Vagina (tissue), 2 donors: ENCODE measurements around the gene SRSF9.
A peak's percentile ranks its signal among the peaks of the same experiment; 100 is the strongest.

Experiments
- POLR2A ChIP-seq, 2 donors: fragments of 450-650 bp; IDR thresholded peaks; one replicate each; pipeline ENCODE4 v1.6.1; 2017; ENCODE audit warnings: antibody characterized with exemption in 2 of 2, mild to moderate bottlenecking in 2 of 2, moderate library complexity in 2 of 2
- POLR2AphosphoS5 ChIP-seq, 2 donors: sonication (generic); formaldehyde crosslinking; IDR thresholded peaks; one replicate each; pipeline ENCODE4 v1.9.0; 2017; ENCODE audit warnings: antibody characterized with exemption in 2 of 2, mild to moderate bottlenecking in 2 of 2, low read depth in 1 of 2; ENCODE audit not compliant: insufficient read depth in 1 of 2
- TF ChIP-seq, protein P1 (sequence below), 3 experiments: fragments of 450-650 bp in 2 of 3; fragments of 200-600 bp in 1 of 3; sonication (generic) in 1 of 3; IDR thresholded peaks; one replicate each; pipeline ENCODE4 v1.5.1; 2017 to 2019; ENCODE audit warnings: antibody characterized with exemption in 3 of 3, mild to moderate bottlenecking in 2 of 3, moderate library complexity in 2 of 3

DNA sequence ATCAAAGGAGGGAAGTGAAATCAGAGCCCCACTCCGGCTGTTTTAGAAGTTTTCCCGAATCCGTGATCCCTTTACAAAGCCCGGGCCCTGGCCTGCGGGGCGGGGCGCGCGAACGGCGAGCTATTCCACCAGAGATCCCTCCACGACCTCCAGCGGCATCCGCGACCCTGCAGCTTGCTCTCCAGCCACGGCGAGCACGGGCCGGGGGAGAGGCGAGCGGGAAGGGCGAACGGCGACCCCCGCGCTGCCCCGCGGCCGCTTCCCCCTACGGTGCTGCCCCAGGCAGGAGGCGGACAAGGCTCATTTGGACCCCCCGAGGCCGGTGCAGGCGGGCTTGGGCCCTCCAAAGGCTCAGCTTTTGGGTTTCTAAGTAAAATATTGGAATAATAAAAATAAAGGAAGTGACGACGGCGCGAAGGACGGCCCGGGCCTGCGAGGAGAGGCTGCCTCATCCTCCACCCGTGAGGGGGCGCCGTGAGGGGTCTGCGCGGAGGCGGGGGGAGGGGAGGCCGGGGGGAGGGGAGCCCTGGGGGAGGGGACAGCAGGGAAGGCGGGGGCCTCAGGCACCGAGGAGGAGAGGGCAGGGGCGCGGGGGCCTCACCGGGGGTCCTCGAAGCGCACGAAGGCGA lies 613 bp downstream of the SRSF9 start:
- TF ChIP-seq POLR2A (IDR thresholded peaks at IDR 0.05) (no peak), POLR2AphosphoS5 (IDR thresholded peaks at IDR 0.05; ENCODE audit: insufficient read depth in 1 of 2, low read depth in 1 of 2) (peak in 1 of 2 donors; percentile 51)
- TF ChIP-seq, protein P1, sequence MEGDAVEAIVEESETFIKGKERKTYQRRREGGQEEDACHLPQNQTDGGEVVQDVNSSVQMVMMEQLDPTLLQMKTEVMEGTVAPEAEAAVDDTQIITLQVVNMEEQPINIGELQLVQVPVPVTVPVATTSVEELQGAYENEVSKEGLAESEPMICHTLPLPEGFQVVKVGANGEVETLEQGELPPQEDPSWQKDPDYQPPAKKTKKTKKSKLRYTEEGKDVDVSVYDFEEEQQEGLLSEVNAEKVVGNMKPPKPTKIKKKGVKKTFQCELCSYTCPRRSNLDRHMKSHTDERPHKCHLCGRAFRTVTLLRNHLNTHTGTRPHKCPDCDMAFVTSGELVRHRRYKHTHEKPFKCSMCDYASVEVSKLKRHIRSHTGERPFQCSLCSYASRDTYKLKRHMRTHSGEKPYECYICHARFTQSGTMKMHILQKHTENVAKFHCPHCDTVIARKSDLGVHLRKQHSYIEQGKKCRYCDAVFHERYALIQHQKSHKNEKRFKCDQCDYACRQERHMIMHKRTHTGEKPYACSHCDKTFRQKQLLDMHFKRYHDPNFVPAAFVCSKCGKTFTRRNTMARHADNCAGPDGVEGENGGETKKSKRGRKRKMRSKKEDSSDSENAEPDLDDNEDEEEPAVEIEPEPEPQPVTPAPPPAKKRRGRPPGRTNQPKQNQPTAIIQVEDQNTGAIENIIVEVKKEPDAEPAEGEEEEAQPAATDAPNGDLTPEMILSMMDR (IDR thresholded peaks at IDR 0.05), result no peak
